ENCODE results near the gene MRC2.

GRCh38 chr17:62680541-62681052 is 53.1 kb downstream of the MRC2 start:
- TF ChIP-seq, protein P1, sequence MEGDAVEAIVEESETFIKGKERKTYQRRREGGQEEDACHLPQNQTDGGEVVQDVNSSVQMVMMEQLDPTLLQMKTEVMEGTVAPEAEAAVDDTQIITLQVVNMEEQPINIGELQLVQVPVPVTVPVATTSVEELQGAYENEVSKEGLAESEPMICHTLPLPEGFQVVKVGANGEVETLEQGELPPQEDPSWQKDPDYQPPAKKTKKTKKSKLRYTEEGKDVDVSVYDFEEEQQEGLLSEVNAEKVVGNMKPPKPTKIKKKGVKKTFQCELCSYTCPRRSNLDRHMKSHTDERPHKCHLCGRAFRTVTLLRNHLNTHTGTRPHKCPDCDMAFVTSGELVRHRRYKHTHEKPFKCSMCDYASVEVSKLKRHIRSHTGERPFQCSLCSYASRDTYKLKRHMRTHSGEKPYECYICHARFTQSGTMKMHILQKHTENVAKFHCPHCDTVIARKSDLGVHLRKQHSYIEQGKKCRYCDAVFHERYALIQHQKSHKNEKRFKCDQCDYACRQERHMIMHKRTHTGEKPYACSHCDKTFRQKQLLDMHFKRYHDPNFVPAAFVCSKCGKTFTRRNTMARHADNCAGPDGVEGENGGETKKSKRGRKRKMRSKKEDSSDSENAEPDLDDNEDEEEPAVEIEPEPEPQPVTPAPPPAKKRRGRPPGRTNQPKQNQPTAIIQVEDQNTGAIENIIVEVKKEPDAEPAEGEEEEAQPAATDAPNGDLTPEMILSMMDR (IDR thresholded peaks at IDR 0.05), result no peak
- TF ChIP-seq POLR2A (IDR thresholded peaks at IDR 0.05), result no peak
